ENCODE results near the gene KCNJ4.
"Not testable (repeated sequence)": the region's sequence is repeated elsewhere in the genome, so short reads cannot be mapped to it uniquely, and the experiment has no call there.

Gene KCNJ4

GRCh38 chr22:38427465-38427864, 27.5 kb downstream of the KCNJ4 start:
- DNase-seq: no peak

GRCh38 chr22:38426628-38427027, 28.4 kb downstream of the KCNJ4 start:
- DNase-seq: no peak

GRCh38 chr22:38424525-38425080, 30.4 kb downstream of the KCNJ4 start:
- no peak for DNase-seq

GRCh38 chr22:38423512-38424503, 31.2 kb downstream of the KCNJ4 start:
- no peak for DNase-seq

- DNase-seq: no peak
These were observed 32.1 kb downstream of the KCNJ4 start for GRCh38 chr22:38422611-38423511.

GRCh38 chr22:38420734-38421133, 34.3 kb downstream of the KCNJ4 start:
- no peak for DNase-seq

- DNase-seq: no peak
These were observed 35.2 kb downstream of the KCNJ4 start for GRCh38 chr22:38419858-38420160.

- DNase-seq: no peak
These were observed 35.7 kb downstream of the KCNJ4 start for GRCh38 chr22:38419121-38419857.

- no peak for DNase-seq
These were observed 36.4 kb downstream of the KCNJ4 start for GRCh38 chr22:38418589-38418988.

- no peak for DNase-seq
These were observed 37.5 kb downstream of the KCNJ4 start for GRCh38 chr22:38417252-38418060.

- DNase-seq: no peak
These were observed 38.3 kb downstream of the KCNJ4 start for GRCh38 chr22:38416621-38417251.

- DNase-seq: no peak
These were observed 39.3 kb downstream of the KCNJ4 start for GRCh38 chr22:38415561-38416321.

GRCh38 chr22:38415046-38415445, 40.0 kb downstream of the KCNJ4 start:
- no peak for DNase-seq

GRCh38 chr22:38414009-38414395, 41.0 kb downstream of the KCNJ4 start:
- DNase-seq: no peak

- no peak for DNase-seq
These were observed 41.7 kb downstream of the KCNJ4 start for GRCh38 chr22:38413085-38414008.

GRCh38 chr22:38412435-38413084, 42.4 kb downstream of the KCNJ4 start:
- DNase-seq: no peak

- DNase-seq: no peak
These were observed 44.0 kb downstream of the KCNJ4 start for GRCh38 chr22:38411016-38411415.

- DNase-seq: not testable (repeated sequence)
These were observed 45.1 kb downstream of the KCNJ4 start for GRCh38 chr22:38409916-38410315.

GRCh38 chr22:38406617-38407016, 48.4 kb downstream of the KCNJ4 start:
- DNase-seq: no peak
